GM21529 (cell line): Measurements from ENCODE around the gene PHF2.

Source experiments
- ATAC-seq: cut with Tn5 transposase; IDR thresholded peaks from one replicate; pipeline ENCODE4 v1.9.1; 2021; ENCODE audit not compliant: unreplicated experiment

Gene PHF2

DNA sequence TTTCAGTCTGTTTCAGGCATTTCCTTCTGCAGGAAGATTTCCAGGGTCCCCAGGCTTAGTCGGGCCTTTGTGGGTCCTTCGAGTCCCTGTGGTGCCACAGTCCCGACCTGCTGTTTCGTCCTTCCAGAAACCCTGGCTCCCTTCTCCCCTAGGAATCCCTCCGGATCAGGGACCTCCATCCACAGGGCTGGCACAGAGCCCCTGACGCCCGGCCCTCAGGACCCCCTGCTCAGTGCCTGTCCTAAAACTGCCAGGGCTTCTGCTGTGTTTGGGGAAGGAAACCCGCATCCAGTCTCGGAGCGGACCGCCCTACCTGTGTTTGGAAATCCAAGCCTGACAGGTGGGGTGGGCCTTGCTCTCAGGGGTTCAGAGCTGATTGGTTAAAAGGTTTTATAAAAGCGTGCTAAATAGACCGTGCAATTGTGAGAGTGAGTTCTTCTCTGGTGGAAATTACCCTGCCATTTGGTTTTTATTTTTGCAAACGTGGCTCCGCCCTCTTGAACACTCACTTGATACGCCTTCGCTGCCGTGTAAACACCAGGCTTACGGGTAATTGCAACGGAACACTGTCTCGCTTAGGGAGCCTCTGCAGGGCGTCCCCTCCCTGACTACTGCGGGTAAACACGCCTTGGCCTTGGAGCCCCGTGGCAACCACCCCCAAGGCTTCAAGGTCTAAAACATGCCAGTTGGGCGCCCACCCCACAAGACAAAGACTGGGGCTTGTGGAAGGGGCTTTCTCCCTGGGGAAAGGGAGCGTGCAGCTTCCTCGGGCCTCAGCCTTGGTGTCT is 121.2 kb downstream of the PHF2 start:
- no peak for ATAC-seq

DNA sequence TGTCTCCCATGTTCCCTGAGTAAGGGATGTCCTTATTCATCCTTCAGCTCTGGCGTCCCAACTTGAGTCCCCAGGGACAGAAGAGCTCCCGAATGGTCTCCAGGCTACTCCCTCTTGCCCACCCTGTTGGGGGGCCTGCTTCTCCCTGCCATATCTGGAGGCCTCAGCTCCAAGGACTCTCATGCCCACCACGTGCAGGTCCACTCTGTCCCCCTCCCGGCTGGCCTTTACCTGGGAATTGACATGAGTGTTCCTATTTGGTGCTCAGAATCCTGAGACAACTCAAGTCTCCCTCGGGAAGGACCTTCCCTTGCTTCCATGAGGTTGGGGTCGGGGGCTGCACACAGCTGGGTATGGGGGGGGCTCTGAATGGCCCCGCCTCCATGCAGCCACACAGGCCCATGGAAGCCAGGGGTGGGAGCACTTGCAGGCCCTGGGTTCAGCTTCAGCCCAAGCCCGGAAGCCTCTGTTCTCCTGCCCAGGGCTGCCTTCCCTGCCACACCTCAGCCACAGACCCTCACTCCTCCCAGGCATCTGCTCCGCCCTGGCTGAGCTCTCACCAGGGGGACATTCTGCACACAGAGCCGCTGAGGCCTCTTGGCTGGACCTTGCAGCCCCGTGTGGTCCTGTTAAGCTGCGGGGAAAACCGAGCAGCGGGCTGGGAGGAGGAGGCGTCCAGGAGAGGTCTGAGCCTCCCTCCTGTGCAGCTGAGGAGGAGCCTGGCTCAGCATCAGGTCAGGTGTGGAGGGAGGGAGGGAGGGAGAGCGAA is 121.9 kb downstream of the PHF2 start:
- ATAC-seq: no peak

DNA sequence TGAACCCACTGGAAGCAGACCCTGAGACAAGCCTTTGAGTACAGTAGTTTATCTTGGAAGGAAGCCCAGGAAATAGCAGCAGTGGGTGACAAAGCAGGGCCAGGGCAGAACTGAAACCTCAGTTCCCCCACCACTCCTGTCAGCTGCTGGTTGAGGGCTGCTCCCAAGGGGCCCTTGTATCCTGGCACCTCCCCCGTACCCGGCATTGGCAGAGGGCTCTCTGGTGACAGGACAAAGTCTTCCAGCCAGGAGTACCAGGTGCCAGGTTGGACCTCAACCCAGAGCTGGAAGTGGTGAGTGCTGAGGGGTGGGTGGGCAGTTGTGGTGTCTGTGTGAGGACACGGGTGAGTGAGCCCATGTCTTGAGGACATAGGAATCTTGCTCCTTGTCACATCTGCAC is 123.3 kb downstream of the PHF2 start:
- no peak for ATAC-seq

DNA sequence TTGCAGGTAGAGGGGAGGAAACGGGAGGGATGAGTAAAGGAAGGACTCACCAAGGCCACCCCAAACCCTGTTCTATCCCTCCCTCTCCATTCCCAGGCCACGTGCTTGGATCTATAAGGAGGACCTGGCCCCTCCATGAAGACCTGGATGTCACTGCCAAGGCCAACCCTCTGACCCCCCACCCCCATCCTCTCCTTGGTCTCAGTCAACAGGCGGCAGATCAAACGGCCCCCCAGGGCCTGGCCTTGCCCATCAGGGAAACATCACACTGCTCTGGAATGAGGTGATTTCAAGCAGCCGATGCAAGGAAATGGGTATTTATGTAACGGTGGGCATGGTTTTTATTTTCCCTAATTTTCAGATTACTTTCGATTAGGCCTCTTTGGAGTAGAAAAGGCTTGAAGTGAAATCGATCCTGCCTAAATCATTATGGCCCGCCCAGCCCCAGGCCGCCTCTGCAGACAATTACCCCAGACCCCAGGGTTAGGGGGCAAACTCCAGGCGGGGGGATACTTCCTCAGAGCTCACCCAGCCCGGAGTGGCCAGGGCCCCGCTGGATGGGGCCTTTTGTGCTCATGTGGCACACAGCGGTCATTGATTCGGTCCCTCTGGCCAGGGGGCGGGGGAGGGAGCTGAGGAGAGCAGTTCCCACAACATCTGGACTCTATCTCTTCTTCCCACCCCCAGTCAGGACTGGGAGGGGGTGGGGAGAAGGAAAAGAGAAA is 125.3 kb downstream of the PHF2 start:
- ATAC-seq: no peak

DNA sequence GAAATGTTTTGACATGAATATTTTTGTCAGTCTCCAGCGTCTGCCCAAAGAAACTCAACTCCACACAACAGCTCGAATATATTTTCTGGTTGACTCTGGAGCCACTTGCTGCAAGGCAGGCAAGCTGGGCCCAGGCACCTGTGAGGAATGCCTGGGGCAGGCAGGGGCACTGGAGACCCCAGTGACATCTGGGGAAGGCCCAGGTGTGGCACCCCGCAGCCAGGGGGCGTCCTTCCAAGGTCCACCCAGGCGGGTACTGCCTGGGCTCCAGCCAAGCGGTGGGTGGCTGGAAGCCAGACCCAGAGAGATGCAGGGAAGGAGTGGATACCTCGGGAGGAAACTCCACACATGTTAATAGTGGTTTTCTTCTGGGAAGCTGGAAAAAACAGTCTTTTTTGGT is 125.9 kb downstream of the PHF2 start:
- ATAC-seq: no peak

DNA sequence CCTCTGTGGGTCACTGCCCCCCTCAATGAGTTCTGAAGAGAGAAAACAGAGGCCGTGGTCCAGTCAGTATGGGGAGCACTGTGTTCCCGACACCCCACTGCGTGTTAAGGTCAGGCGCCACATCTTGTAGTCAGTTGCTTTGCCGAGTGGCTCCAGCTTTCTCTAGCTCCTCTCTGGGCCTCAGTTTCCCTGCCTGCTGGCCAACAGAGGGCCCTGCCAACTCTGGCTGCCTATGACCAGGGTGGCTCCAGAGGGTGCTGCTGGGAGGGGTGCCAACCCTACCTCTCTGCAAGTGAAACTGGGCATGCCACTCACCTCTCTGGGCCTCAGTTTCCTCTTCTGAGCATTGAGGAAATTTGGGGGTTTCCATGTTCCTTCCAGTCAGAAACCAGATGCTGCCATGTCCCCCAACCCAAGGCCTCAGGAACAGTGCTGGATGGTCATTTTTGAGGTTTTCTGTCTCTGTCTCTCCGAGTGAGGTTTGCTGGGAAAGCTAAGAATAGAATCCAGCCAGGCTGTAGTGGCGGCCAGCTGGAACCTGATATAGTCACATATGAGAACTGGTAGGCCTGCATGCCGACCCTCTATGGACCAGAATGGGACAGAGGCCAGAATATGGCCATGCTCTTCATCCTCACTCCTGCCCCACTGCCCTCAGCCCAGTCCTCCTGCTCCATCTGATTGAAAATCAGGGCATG is 132.1 kb downstream of the PHF2 start:
- no peak for ATAC-seq

DNA sequence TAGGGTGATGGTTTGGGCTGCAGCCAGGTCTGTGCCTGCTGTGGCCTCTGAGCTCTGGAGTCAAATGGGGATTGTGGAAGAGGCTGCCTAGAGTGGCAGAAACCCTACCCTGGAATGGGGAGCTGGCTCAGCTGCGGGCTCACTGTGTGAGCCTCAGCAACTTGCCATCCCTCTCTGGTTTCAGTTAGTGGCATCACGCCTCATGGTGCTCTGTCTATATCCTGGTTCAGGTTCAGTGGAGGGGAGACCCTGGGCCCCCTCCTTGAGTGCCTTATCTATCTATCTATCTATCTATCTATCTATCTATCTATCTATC is 132.6 kb downstream of the PHF2 start:
- ATAC-seq: no peak

DNA sequence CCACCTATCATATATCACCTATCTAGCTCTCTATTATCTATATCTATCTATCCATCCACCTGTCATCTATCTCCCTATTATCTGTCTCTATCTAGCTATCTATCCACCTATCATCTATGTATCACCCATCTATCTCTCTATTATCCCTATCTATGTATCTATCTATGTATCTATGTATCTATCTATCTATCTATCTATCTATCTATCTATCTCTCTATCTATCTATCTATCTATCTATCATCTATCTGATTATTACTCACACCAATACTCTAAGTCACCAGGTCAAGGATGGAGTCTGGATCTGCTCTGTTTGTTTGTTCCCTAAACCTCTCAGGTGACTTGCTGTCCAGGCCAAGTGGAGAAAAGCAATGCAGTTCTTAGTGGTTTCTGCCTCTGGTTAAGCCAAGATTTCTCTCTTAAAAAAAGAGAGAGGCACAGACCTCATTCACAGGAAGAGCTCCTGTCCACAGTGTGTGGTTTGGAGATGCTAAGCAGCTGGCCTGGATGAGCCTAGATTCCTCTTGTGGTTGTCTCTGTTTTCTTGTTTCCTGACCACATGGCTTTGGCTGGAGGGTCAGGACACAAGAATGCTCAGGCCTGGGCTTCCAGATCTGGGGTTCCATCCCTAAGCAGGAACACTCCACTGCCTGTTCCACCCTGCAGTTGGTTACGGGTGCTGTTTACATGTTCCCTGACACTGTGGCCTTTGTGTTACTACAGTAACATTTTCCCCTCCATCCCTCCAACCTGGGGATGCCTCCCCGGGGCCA is 133.4 kb downstream of the PHF2 start:
- no peak for ATAC-seq

DNA sequence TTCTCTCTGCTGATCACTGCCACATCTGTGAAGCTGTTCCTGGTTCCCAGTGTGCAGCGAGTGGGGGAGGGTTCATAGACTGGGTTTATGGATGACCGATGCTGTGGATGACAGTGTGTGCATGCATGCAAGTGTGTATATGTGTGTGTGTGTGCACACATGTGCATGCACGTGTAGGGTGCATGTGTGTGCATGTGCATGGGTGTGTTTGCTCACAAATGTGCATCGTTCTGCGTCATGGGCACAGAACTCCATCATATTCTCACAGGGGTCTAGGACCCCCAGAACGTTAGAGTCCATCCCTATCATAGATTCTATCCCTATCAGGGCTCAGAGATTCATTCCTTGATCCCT is 134.0 kb downstream of the PHF2 start:
- ATAC-seq: no peak

DNA sequence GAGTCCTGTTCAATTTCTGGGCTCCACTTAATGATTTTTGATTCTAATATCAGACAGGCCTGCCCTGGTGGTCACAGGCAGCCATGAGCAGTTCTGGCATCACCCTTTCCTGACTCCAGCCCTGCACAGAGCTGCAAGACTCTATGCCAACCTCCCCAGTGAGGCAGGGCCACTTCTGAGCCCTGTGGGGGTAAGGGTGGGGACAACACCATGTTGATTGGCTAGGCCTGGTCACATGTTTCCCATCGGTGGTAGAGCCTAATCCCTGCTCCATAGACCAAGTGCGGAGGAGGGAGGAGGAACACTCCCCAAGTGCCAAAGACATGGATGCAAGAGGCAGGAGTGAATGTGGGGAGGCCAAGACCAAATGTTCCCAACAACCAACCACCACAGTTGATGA is 134.6 kb downstream of the PHF2 start:
- no peak for ATAC-seq

DNA sequence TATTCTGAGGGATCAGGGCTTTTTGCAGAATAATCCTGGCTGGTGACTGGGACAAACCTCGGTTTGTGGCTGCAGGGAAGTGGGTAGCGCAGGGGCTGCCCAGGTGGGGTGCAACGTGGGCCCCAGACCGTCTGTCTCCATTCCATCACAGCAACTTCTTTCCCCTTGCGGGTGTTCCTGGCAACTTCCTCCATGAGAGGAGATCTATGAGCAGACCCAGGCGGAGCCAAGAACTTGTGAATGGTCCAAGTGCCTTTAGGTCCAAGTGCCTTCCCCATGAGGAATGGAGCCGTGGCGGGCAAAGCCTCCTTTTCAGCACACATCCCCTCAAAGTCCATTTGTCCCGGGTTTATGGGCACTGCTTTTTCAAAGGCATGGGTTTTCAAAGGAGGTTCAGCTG is 136.5 kb downstream of the PHF2 start:
- no peak for ATAC-seq

DNA sequence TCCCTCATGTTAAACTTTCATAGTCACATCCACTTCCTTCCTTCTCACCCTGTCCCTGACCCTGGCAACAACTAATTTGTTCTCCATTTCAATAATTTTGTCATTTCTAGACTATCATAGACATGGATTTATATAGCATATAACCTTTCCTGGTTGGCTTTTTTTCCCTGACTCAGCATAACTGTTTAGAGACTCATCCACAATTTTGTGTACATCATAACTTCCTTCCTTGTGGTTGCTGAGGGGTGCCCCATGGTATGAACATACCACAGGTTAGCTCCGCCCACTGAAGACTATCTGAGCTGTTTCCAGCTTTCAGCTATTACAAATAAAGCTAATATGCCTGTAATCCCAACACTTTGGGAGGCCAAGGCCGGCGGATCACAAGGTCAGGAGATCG is 137.3 kb downstream of the PHF2 start:
- ATAC-seq: no peak

DNA sequence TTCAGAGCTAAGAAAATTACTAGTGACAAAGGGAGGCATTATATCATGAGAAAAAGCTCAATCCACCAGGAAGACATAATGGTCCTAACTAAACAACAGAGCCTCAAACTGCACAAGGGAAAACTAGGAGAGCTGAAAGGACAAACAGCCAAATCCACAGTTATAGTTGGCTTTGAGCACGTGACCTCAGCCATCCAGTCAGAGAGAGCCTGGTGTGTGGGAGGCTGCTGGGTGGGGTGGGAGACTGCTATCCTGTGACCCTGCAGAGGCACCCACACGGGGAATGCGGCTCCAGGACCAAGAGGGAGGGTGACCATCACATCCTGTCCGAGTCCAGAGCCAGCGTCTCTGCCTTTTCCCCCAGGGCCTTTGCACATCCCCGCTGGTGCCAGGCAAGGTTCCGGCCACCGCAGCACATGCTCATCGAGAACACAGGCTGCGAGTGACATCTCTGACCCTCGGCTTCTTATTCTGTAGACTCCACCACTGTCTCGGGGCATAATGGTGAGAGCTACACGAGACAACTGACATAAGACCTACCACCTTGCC is 145.1 kb downstream of the PHF2 start:
- no peak for ATAC-seq

DNA sequence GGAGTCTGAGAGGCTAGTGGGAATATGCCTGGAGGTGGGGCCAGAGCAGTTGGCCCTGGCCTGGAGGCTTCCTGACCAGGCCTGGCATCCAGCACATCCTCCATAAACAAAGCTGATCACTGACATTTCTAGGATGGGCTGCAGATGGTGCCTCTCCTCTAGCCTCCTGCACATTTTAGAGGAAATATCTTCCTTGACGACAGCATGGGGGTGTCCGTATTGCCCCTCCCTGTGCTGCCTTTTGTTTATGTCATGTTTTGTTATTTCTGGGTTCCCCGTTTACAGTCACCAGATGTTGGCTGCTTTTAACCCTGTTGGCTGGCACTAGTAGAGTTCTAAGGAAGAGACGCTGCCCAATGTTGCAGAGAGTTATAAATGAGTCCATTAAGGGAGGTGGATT is 148.5 kb downstream of the PHF2 start:
- no peak for ATAC-seq

DNA sequence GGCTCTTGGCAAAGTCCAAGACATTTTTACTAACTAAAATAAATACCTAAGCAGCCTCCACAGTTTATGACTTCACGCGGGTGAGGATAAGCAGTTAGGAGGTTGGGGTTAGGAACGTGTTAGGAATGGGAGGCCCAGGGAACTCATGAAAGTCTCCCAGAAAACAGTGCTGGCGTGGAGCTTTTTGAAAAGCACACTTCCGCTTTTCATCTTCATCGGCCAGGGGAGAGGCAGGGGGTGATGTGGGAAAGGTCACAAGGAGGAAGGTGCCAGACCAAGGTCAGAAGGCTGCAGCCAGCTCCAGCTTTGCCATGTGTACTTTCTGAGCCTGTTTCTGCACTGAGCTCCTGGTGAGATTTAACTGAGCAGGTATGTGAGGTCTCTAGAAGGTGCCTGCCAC is 149.0 kb downstream of the PHF2 start:
- no peak for ATAC-seq

DNA sequence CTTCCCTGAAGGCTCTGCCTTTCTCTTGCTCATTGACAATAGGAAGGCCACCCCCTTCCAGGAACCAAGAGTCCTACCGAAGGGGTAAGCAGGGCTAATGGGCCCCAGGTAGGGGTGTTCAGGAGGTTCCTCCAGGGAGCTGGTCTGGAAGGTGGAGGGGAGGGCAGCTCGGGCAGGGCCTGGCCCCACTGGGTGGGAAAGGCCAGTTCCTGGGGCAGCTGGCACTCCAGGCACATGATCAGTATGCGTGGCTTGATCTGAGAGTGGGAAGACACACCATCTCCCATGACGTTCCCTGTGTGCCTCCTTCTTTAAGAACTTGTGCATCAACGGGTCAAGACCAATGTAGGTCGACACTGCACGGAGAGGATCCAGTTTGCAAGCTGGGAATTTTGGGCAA is 149.8 kb downstream of the PHF2 start:
- ATAC-seq: no peak
